Ascending aorta (tissue), 2 donors: ENCODE data around the gene RARA. TPM values are rescaled to one million over a fixed set of nuclear protein-coding genes. Genes with fewer than 3 reads are reported as not detected.

Experiments
- DNase-seq, 2 donors: peaks; one replicate each; pipeline ENCODE4 v3.0.0-alpha.2; 2019; ENCODE audit warnings: low spot score in 2 of 2
- H3K27ac ChIP-seq, 2 donors: fragments of 200-600 bp; sonication (generic); one replicate each; pipeline ENCODE4 v1.5.1; 2016 to 2017; ENCODE audit warnings: mild to moderate bottlenecking in 1 of 2
- H3K27me3 ChIP-seq: fragments of 200-600 bp; sonication (generic); one replicate; pipeline ENCODE4 v1.5.1; 2017
- H3K36me3 ChIP-seq, 2 donors: fragments of 200-600 bp; sonication (generic); one replicate each; pipeline ENCODE4 v1.5.1; 2016
- H3K4me1 ChIP-seq, 2 donors: fragments of 200-600 bp; sonication (generic); one replicate each; pipeline ENCODE4 v1.5.1; 2016 to 2017; ENCODE audit warnings: mild to moderate bottlenecking in 1 of 2
- H3K4me3 ChIP-seq, 2 donors: fragments of 200-600 bp; sonication (generic); one replicate each; pipeline ENCODE4 v1.5.1; 2016 to 2017; ENCODE audit warnings: mild to moderate bottlenecking in 1 of 2
- H3K9me3 ChIP-seq, 2 donors: fragments of 200-600 bp; sonication (generic); one replicate each; pipeline ENCODE4 v1.5.1; 2016
- CTCF ChIP-seq, 3 experiments: fragments of 200-600 bp in 2 of 3; fragments of 450-650 bp in 1 of 3; sonication (generic) in 2 of 3; IDR thresholded peaks; one replicate each; pipeline ENCODE4 v1.5.1; 2016 to 2019; ENCODE audit warnings: antibody characterized with exemption in 3 of 3, mild to moderate bottlenecking in 1 of 3, moderate library complexity in 1 of 3
- intact Hi-C: fragments of 100-400 bp; cut with DNase I; formaldehyde crosslinking; loops from one replicate; pipeline ENCODE4 v1.15.1; 2023
- total RNA-seq: library from RNA; depleted of rRNA; stranded (reverse); fragments of >200 nt; gene quantifications from one replicate; pipeline ENCODE4 v1.1.0, GENCODE V29; 2016

The RARA gene
- total RNA-seq, 1 donor from 2014 or later, result 77.3 TPM

GRCh38 chr17:40315678-40316570, 6.9 kb downstream of the RARA start:
- H3K27me3 ChIP-seq, result no peaks in the 10 kb centered on the region
- H3K9me3 ChIP-seq, result no peaks in the 10 kb centered on the region
- peak overlapping the region in 1 of 2 donors; percentile 86 for H3K4me3 ChIP-seq
- peak overlapping the region; percentile 90 to 91 for H3K27ac ChIP-seq
- TF ChIP-seq CTCF (IDR thresholded peaks at IDR 0.05), result no peak
- H3K36me3 ChIP-seq, result no peaks in the 10 kb centered on the region
- peaks cover 52 to 88% of the 10 kb centered on the region in 2 donors for H3K4me1 ChIP-seq
- peak in 1 of 2 donors; percentile 61 for DNase-seq
- intact Hi-C loops, result no loop called here

- TF ChIP-seq CTCF (IDR thresholded peaks at IDR 0.05), result no peak
- Histone ChIP-seq H3K9me3 (no peaks in the 10 kb centered on the region), H3K36me3 (no peaks in the 10 kb centered on the region), H3K4me3 (peak overlapping the region; percentile 70 to 86), H3K27ac (peak overlapping the region; percentile 90 to 91), H3K4me1 (peaks cover 48 to 88% of the 10 kb centered on the region in 2 donors), H3K27me3 (no peaks in the 10 kb centered on the region)
- peak in 1 of 2 donors; percentile 84 for DNase-seq
- intact Hi-C loops, result no loop called here
These were observed 7.8 kb downstream of the RARA start for GRCh38 chr17:40316571-40317344.

GRCh38 chr17:40317345-40317873, 8.4 kb downstream of the RARA start:
- peak in 1 of 2 donors; percentile 85 for DNase-seq
- peaks cover 47 to 88% of the 10 kb centered on the region in 2 donors for H3K4me1 ChIP-seq
- H3K9me3 ChIP-seq, result no peaks in the 10 kb centered on the region
- intact Hi-C loops, result no loop called here
- H3K36me3 ChIP-seq, result no peaks in the 10 kb centered on the region
- TF ChIP-seq CTCF (IDR thresholded peaks at IDR 0.05), result peak; percentile 29 to 63 (median 51)
- H3K27ac ChIP-seq, result peak overlapping the region; percentile 90 to 91
- no peaks in the 10 kb centered on the region for H3K27me3 ChIP-seq
- peak overlapping the region; percentile 70 to 86 for H3K4me3 ChIP-seq

GRCh38 chr17:40317880-40318829, 9.2 kb downstream of the RARA start:
- peak overlapping the region; percentile 90 to 91 for H3K27ac ChIP-seq
- H3K36me3 ChIP-seq, result no peaks in the 10 kb centered on the region
- H3K27me3 ChIP-seq, result no peaks in the 10 kb centered on the region
- peaks cover 43 to 88% of the 10 kb centered on the region in 2 donors for H3K4me1 ChIP-seq
- intact Hi-C loops, result loop anchor here (1.0 kb wide), 1 partner anchor 23 kb away; no protein-coding TSS in a partner anchor
- DNase-seq, result peak; percentile 91 to 99
- peak overlapping the region; percentile 70 to 86 for H3K4me3 ChIP-seq
- TF ChIP-seq CTCF (IDR thresholded peaks at IDR 0.05), result no peak
- no peaks in the 10 kb centered on the region for H3K9me3 ChIP-seq
